ENCODE results near the gene GNAS-AS1.

The GNAS-AS1 gene

DNA sequence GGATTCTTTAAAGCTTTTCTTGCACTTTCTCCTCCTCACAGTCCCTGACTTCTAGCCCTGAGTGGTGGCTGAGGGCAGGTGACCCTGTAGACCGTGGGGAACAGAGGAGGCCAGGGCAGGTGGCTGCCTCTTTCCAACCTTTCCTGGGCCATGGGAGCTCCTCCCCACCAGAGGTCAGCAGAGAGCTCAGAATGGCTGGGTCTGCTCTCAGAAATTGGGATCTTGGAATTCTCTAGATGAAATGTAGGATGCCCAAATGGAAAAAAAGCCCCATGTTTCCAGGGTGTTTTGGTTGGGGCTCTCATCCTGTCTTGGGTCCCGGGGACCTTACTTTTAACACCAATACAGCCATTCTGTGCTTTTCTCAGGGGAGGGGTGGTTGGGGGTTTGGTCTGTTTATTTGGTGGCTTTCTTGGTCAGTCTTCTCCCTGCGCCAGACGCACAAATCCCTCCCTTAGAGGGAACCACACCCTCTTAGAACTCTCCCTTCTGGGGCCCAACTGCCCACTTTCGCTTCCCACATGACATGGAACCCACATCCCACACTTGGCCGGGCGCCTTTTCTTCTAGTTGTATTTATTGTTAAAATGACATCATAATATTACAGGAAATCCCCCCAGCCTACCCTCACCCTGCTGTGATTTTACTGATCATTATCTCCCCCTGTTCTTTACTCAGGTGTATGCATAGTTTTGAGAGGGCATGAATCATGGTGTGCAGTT is 19.8 kb upstream of the GNAS-AS1 start:
- peak; percentile 90 for TF ChIP-seq CTCF (IDR thresholded peaks at IDR 0.05)
- TF ChIP-seq ZFX (IDR thresholded peaks at IDR 0.05; ENCODE audit: borderline replicate concordance) = no peak

DNA sequence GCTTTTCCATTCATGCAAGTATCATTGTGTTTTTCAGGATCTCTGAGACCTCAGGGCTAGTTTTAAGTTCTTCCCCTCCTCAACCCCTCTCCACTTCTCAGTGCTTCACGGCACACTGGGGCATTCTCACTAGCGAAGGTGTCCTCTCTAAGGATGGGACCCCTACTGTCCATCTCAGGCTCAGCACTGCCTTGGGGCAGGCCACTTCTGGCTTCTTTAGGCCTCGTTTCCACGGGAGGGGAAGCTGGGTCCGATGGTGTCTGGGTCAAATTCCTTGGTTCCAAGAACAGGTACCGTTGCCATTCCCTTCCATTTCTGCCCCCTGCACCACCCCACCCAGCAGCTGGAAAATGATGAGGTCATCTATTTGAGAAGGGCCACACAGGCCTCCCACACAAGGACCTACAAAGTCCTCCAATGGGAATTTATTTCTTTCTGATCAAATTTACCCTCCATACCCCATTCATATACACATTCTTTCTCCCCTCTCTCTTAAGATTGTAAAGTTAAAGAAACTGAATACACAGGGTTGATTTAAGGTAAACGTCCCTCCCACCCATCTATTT is 19.0 kb upstream of the GNAS-AS1 start:
- no peak overlapping the region for H3K27ac ChIP-seq
- TF ChIP-seq ZFX (IDR thresholded peaks at IDR 0.05; ENCODE audit: borderline replicate concordance) (no peak), CTCF (IDR thresholded peaks at IDR 0.05) (no peak)

More for the DNA sequence above, 19.8 kb upstream of the GNAS-AS1 start:
- H3K27ac ChIP-seq = no peak overlapping the region

DNA sequence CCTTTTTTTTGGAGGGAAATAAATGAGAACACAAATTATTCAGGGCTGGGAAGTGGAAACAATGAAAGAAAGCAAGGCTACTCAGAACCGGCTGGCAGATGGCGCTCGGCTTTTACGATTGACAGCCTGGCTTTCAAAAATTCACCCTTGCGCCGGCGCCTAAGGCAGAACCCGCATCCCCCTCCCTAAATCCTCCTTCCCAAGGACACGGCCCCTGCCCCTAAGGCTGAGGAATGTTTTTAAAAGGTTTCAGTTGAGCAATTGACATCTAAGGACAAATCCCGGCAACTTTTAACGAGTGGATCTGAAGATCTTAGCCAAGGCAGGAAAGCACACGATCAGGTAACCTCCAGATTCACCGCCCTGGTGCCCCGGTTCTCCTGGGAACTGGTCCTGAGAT is 18.1 kb upstream of the GNAS-AS1 start:
- TF ChIP-seq CTCF (IDR thresholded peaks at IDR 0.05) (peak; percentile 58), ZFX (IDR thresholded peaks at IDR 0.05; ENCODE audit: borderline replicate concordance) (no peak)
- no peak overlapping the region for H3K27ac ChIP-seq

DNA sequence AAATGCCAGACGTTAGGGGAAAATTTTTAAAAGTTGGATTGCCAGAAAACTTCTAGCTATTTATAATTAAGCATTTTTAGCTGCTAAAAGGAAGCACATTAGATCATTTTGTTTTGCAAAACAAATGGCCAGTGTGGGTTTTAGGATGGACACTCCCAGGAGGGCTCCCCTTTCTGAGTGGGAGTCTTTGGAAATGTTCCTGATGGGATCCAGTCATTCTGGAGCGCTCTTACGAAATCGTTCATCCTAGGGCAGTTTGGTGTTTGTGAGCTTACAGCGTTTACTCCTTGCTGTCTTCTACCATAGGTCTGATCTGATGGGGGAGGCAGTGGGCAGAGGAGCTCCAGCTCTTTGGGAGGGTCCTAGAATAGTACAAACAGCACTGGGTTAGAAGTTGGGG is 16.5 kb upstream of the GNAS-AS1 start:
- TF ChIP-seq ZFX (IDR thresholded peaks at IDR 0.05; ENCODE audit: borderline replicate concordance) (no peak), CTCF (IDR thresholded peaks at IDR 0.05) (no peak)
- no peak overlapping the region for H3K27ac ChIP-seq

- no peak overlapping the region for H3K27ac ChIP-seq
- no peak for TF ChIP-seq ZFX (IDR thresholded peaks at IDR 0.05; ENCODE audit: borderline replicate concordance)
- TF ChIP-seq CTCF (IDR thresholded peaks at IDR 0.05) = no peak
These were observed 15.1 kb upstream of the GNAS-AS1 start for GRCh38 chr20:58865843-58866242.

DNA sequence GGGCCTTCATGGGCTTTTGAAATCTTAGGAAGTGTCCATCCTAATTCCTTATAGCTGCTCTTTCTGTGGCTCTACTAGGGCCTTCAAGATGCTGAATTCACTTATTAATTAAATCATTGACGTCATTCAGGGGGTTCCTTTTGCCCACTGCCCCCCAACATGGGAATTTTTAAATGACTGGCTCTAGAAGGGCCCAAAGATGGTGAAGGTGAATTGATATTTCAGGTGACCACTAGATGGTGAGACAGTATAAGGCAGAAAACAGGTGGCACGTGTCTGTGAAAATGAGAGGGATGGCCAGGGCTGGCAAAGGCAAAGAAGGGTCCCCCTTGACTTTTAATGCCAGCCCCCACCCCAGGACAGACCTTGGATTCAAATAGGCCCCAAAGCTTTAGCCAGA is 13.6 kb upstream of the GNAS-AS1 start:
- TF ChIP-seq ZFX (IDR thresholded peaks at IDR 0.05; ENCODE audit: borderline replicate concordance) (no peak), CTCF (IDR thresholded peaks at IDR 0.05) (peak; percentile 35)
- no peak overlapping the region for H3K27ac ChIP-seq

GRCh38 chr20:58863044-58863790 is 12.5 kb upstream of the GNAS-AS1 start:
- no peak overlapping the region for H3K27ac ChIP-seq
- no peak for TF ChIP-seq CTCF (IDR thresholded peaks at IDR 0.05)
- TF ChIP-seq ZFX (IDR thresholded peaks at IDR 0.05; ENCODE audit: borderline replicate concordance) = no peak
